G401 (cell line): ENCODE measurements around the gene GALM. TPM values are rescaled to one million over a fixed set of nuclear protein-coding genes. Genes with fewer than 3 reads are reported as not detected.
"Not testable (repeated sequence)": the region's sequence is repeated elsewhere in the genome, so short reads cannot be mapped to it uniquely, and the experiment has no call there.

Experiments
- DNase-seq: peaks from one replicate; pipeline ENCODE4 v3.0.0-alpha.2; 2015; ENCODE audit warnings: low spot score
- in situ Hi-C: cut with HindIII; loops from 2 replicates; pipeline ENCODE4 v1.10.0; 2016; ENCODE audit warnings: low sequenced_read_pairs, mixed read lengths
- total RNA-seq: library from RNA; depleted of rRNA; stranded (reverse); fragments of >200 nt; shearing (Covaris generic); gene quantifications from 2 replicates; pipeline ENCODE4 v1.2.3, GENCODE V29; 2014; rRNA removed

GALM gene
- total RNA-seq: 27.0 and 37.0 TPM in 2 replicates

- DNase-seq: peak; percentile 67
- in situ Hi-C loops: no loop called here
Observed at GRCh38 chr2:38665854-38666555, at the start of gene GALM. Gene GALM, plus strand, starts transcription at chr2:38666114. Its CDS starts 48 bp downstream, at chr2:38666162.

- no peak for DNase-seq
- in situ Hi-C loops: no loop called here
Observed at GRCh38 chr2:38617301-38617700, 48.6 kb upstream of the GALM start.

- in situ Hi-C loops: no loop called here
- DNase-seq: no peak
Observed at GRCh38 chr2:38619458-38620164, 46.3 kb upstream of the GALM start.

GRCh38 chr2:38620282-38620977, 45.5 kb upstream of the GALM start:
- in situ Hi-C loops: no loop called here
- DNase-seq: no peak

- in situ Hi-C loops: no loop called here
- no peak for DNase-seq
Observed at GRCh38 chr2:38621018-38621417, 44.9 kb upstream of the GALM start.

GRCh38 chr2:38622210-38622609, 43.7 kb upstream of the GALM start:
- in situ Hi-C loops: no loop called here
- no peak for DNase-seq

GRCh38 chr2:38626326-38627035, 39.4 kb upstream of the GALM start:
- DNase-seq: no peak
- in situ Hi-C loops: no loop called here

GRCh38 chr2:38627391-38627790, 38.5 kb upstream of the GALM start:
- DNase-seq: no peak
- in situ Hi-C loops: no loop called here

GRCh38 chr2:38629684-38630083, 36.2 kb upstream of the GALM start:
- in situ Hi-C loops: no loop called here
- no peak for DNase-seq

GRCh38 chr2:38631976-38632375, 33.9 kb upstream of the GALM start:
- DNase-seq: no peak
- in situ Hi-C loops: no loop called here

- in situ Hi-C loops: no loop called here
- DNase-seq: no peak
Observed at GRCh38 chr2:38632980-38633379, 32.9 kb upstream of the GALM start.

- no peak for DNase-seq
- in situ Hi-C loops: no loop called here
Observed at GRCh38 chr2:38633895-38634294, 32.0 kb upstream of the GALM start.

GRCh38 chr2:38634684-38635083, 31.2 kb upstream of the GALM start:
- in situ Hi-C loops: no loop called here

GRCh38 chr2:38635139-38635538, 30.8 kb upstream of the GALM start:
- DNase-seq: no peak
- in situ Hi-C loops: no loop called here

More at GRCh38 chr2:38634684-38635083, 31.2 kb upstream of the GALM start:
- no peak for DNase-seq

- in situ Hi-C loops: no loop called here
- DNase-seq: no peak
Observed at GRCh38 chr2:38636069-38636468, 29.8 kb upstream of the GALM start.

GRCh38 chr2:38642373-38643017, 23.4 kb upstream of the GALM start:
- in situ Hi-C loops, DNase-seq: not testable (repeated sequence)

- DNase-seq: no peak
- in situ Hi-C loops: no loop called here
Observed at GRCh38 chr2:38643021-38643671, 22.8 kb upstream of the GALM start.

- DNase-seq, in situ Hi-C loops: not testable (repeated sequence)
Observed at GRCh38 chr2:38643683-38644511, 22.0 kb upstream of the GALM start.
